Endometrial microvascular endothelial cells (primary cell): Measurements from ENCODE around the gene EXD3. TPM values are rescaled to one million over a fixed set of nuclear protein-coding genes. Genes with fewer than 3 reads are reported as not detected.

ENCODE experiments used
- in situ Hi-C: cut with HindIII; loops from 2 replicates; pipeline ENCODE4 v1.10.0; 2017; ENCODE audit warnings: low sequenced_read_pairs, low pct_unique_long_range_greater_than_20kb; ENCODE audit errors: inconsistent ontology term
- total RNA-seq: library from RNA; depleted of rRNA; stranded (reverse); fragments of >200 nt; gene quantifications from one replicate; pipeline ENCODE4 v1.2.3, GENCODE V29; 2015; ENCODE audit errors: inconsistent ontology term

The EXD3 gene
- total RNA-seq, 1 donor from 2014 or later, result 4.0 TPM

DNA sequence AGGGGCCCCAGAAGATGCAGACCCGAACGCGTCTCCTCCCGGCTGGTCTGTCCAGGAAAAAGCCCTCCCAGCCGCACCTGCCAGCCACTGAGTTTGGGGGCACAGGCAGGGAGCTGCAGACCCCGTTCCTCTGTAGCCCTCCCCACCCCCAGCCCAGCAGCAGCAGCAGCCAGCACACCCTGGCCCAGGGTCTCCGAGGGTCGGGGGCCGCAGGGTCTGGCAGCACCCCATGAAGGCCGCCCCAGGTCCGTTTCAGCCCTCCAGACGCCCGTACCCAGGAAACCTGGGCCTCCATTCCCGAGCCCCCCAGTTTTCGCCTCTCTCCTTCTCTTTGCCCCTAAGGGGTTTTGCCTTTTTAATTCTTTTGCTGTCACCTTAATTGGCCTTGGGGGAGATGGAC is 19.7 kb downstream of the EXD3 start:
- in situ Hi-C loops, result no loop called here

GRCh38 chr9:137402746-137403145 is 20.2 kb downstream of the EXD3 start:
- in situ Hi-C loops, result no loop called here

- in situ Hi-C loops, result no loop called here
Measured at GRCh38 chr9:137398561-137399468, 24.1 kb downstream of the EXD3 start.

DNA sequence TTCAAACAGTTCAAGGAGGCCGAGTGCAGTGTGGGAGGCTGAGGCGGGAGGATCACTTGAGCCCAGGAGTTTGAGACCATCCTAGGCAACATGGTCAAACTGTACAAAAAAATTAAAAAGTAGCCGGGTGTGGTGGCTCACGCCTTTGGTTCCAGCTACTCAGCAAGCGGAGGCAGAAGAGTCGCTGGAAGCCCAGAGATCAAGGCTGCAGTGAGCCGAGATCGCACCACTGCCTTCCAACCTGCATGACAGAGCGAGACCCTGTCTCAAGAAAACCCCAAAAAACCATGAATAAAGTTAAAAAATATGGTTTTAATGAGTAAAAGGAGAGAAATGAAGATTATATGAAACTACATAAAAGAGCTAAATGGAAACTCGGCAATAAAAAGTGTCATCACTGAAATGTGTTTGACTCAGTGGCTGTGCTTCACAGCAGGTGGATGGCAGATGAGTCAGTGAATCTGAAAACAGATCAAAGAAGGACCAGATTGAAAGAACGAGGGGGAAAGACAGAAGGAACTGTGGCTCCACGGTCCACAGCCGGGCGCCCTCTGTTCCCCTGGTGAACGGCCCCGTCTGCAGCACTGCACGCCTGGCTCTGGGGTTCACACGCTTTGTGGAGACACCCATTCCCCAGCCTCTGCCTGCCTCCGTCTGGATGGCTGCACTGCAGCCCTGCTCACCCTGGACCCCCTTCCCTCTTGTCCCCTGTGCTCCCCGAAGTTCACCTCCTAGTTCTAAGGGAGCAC is 25.1 kb downstream of the EXD3 start:
- in situ Hi-C loops, result no loop called here

DNA sequence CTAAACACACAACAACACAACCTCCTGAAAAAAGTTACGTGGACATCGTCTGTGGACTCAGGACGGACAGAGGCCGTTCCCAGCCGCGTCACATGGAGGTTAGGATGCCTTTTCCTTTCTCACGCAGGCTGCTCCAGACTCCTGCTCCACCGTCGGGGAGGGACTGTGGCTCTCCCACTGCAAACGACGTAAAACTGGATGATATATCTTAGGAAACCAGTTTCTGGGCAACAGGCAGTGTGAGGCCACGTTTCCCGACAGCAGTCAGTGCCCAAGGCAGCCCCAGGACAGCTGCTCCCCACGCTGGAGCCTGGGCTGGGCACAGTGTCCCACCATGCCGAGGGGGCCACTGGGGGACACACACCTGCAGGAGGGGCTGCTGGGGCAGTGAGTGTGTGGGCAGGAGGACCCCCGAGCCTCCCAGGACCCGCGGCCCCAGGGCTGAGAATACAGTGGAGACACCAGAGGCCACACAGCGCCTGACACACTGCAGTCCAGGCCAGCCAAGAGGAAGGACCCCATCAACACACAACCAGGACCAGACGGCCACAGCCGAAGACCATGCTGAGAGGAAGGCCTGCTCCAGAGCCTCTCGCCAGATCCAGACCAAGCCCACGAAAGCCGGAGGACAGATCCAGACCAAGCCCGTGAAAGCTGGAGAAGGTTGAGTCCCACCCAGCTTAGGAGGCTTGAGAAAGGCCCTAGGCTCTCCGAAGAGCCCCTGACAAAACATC is 26.2 kb downstream of the EXD3 start:
- in situ Hi-C loops, result no loop called here

DNA sequence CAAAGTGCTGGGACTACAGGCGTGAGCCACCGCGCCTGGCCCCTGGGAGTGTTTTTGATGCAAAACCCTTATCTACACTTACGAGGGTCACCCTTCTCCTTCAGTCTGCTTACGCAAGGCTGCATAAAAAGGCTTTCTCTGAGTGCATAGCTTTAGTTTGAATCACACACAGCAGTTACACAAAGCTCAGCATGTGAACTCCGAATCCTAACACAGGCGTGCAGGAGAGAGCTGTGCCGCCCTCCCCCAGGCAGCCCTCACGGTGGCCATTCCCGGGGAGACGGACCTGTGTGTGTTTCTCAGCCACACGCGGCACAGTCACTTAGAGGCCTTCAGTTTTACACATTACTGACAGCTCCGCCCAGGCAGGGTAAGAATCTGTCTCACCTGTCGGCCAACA is 26.7 kb downstream of the EXD3 start:
- in situ Hi-C loops, result no loop called here

GRCh38 chr9:137395666-137396010 is 27.3 kb downstream of the EXD3 start:
- in situ Hi-C loops, result no loop called here

GRCh38 chr9:137394866-137395665 is 27.9 kb downstream of the EXD3 start:
- in situ Hi-C loops, result no loop called here

DNA sequence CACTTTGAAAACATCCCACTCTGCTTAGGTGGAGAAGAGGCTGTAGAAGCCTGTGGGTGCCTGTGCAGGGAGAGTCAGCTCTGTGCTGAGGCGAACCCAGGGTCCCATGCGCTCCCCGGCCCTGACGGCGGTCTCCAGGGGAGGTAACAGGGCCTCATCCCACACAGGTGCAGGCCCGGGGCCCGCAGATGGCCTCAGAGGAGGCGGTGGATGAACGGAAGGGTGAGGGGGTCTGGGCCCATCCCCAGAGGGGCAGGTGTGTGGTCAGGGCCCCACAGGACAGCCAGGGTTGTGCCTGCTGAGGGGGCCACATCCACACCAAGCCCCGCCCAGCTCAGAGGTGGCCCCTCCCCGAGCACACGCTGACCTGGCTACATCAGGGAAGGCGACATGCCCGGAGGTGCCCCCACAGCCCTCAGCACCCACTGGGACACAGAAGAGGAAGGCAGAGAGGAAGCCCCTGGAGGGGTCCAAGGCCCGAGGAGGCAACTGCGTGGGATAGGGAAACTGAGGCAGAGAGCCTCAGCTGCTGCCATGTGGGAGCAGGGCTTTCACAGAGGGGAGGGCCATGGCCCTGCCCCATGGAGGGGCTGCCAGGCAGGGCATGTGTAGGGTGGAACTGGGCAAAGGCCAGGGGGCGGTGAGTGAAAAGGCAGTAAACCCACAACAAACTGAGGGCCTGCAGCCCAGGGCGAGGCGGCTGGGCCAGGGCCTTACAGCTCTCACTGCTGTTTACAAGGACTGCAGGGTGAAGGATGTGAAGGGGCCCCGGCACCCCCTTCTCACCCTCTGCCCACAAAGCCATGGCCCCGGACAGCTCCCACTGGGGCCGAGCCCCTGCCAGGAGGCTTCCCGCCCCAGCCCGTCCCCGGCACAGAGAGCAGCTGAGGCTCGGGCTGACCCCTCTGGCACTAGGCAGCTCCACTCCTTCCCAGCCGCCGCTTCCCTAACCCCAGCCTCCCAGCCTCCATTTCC is 29.5 kb downstream of the EXD3 start:
- in situ Hi-C loops, result no loop called here

DNA sequence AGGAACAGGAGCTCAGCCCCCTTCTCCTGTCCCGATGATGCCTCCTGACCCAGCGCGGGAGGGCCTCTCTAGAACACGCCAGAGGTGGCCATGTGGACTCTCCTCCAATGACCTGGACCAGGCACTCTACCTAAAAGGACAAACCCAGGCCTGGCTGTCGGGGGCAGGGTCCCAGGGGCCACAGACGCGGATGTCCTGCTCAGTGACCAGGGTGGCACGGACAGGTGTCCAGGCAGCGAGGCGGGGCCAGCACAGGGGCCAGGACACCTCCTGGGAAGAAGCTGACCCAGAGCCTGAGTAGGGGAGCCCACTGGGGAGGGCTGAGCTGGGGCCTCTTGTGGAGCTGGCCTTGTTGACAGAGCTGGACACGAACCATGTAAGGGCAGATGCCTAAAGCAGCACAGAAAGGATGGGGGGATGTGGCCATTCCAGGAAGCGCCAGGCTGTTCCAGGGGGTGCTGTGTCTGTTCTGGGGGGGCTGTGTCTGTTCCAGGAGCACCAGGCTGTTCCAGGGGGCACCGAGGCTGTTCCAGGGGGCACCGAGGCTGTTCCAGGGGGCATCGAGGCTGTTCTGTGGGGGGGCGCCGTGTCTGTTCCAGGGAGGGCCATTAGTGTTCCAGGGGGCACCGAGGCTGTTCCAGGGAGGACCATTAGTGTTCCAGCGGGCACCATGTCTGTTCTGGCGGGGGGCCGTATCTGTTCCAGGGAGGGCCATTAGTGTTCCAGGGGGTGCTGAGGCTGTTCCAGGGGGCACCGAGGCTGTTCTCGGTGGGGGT is 30.5 kb downstream of the EXD3 start:
- in situ Hi-C loops, result no loop called here

GRCh38 chr9:137391411-137391754 is 31.6 kb downstream of the EXD3 start:
- in situ Hi-C loops, result no loop called here

- in situ Hi-C loops, result no loop called here
Measured at GRCh38 chr9:137390553-137391410, 32.2 kb downstream of the EXD3 start.

DNA sequence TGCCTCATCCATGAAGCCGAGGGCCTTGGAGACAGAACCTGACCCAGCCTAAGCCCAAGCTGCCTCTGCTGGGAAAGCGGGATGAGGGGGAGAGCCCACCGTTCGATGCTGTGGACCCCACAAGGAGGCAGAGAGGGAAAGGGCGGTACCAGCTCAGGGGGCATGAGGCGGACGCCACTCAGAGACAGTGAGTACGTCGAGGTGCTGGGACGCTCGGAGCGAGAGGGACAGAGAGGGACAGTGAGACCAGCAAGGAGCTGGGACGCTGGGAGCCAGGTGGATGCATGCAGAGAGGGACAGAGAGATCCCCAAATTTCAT is 33.6 kb downstream of the EXD3 start:
- in situ Hi-C loops, result no loop called here

GRCh38 chr9:137388589-137389427 is 34.2 kb downstream of the EXD3 start:
- in situ Hi-C loops, result no loop called here

DNA sequence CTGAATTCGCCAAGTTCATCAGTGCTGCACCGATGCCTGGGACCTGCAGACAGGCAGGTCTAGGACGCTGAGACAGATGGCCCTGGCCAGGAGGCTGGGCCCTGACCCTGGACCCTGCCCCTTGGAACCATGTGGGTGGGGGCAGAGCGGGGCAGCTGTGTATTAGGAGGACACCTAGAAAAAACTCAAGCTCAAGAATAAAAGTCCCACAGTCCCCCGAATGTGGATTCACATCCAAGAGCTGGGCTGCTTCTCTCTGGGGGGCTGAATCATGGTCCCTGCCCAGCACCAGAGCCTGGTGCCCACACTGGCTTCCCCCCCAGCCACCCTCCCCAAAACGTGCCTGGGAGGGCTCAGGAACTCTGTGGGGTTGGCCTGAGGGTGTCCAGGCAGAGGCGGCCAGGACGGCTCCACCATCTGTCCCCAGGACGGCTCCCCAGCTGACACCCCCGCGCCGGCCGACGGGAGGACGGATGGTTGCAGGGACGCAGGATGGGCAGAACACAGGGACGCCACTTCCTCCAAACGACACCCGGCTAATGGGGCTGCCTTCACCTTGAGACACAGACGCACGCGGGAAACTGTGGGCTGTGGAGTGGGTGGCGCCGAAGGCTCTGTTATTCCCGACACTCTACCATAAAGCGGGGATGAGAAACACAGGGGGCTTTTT is 34.9 kb downstream of the EXD3 start:
- in situ Hi-C loops, result no loop called here
